ENCODE data around the gene SF3A1. TPM values are rescaled to one million over a fixed set of nuclear protein-coding genes. Genes with fewer than 3 reads are reported as not detected.

The SF3A1 gene
- total and polyA plus RNA-seq, 2 of the 8 experiments (the other 6 are each of a cell fraction or from before 2014, with no cell fraction given): 27.8 to 285 TPM

- no peak for TF ChIP-seq POLR2AphosphoS5 (IDR thresholded peaks at IDR 0.05; ENCODE audit: low read depth, low read length)
- TF ChIP-seq NRF1 (IDR thresholded peaks at IDR 0.05; ENCODE audit: low read depth, low read length): no peak
- TF ChIP-seq KDM4A (IDR thresholded peaks at IDR 0.05; ENCODE audit: low read depth, low read length, severe bottlenecking): no peak
Measured at GRCh38 chr22:30357650-30358215, 1.0 kb upstream of the SF3A1 start (continued).
